Astrocyte of the hippocampus (primary cell): ENCODE data around the gene SCN1B.
"Not testable (repeated sequence)": the region's sequence is repeated elsewhere in the genome, so short reads cannot be mapped to it uniquely, and the experiment has no call there.

Experiments used
- DNase-seq: peaks from one replicate; pipeline ENCODE4 v3.0.0; 2011; ENCODE audit warnings: low read depth, low spot score

Gene SCN1B

GRCh38 chr19:35030257-35031071 lies at the start of gene SCN1B:
Gene SCN1B (plus strand): TSS chr19:35030470. CDS start chr19:35030821, 351 bp downstream.
- peak; percentile 93 for DNase-seq

- DNase-seq: no peak
Measured at GRCh38 chr19:34982275-34982674, 48.0 kb upstream of the SCN1B start.

DNA sequence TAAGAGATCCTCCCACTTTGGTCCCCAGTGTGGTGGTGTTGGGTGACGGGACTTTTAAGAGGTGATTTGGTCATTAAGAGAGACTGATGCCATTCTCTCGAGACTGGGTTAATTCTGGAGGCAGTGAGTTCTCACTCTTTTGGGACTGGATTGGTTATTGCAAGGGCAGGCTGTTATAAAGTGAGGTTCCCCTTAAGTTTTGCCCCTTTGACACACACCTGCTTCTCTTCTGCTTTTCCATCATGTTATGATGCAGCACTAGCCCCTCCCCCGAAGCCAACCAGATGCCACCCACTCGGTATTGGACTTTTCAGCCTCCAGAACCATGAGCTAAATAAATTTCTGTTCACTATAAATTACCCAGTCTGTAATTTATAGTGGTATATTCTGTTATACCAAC lies 46.5 kb upstream of the SCN1B start:
- DNase-seq: no peak

- DNase-seq: no peak
Measured at GRCh38 chr19:34984287-34984686, 46.0 kb upstream of the SCN1B start.

- no peak for DNase-seq
Measured at GRCh38 chr19:34985249-34986022, 44.8 kb upstream of the SCN1B start.

GRCh38 chr19:34988119-34988518 lies 42.2 kb upstream of the SCN1B start:
- no peak for DNase-seq

DNA sequence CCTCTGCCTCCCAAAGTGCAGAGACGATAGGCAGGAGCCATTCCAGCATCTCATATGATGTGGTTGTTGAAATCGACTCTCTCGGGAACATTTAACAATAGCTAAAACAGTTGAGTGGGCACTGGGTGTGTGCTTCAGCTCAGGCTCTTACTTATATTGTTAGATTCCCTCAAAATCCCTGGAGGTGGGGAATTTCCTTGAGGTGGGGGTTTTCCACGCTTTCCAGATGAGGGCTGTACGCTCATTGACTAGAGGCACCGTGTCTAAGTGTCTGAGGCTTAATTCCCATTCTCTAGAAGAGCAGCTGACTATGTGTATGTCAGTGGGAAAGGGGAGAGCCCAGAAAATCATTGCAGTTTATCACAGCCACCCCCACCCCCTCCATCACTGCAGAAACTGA lies 41.0 kb upstream of the SCN1B start:
- no peak for DNase-seq

GRCh38 chr19:34990578-34991192 lies 39.6 kb upstream of the SCN1B start:
- DNase-seq: no peak

GRCh38 chr19:34991542-34992333 lies 38.5 kb upstream of the SCN1B start:
- no peak for DNase-seq

DNA sequence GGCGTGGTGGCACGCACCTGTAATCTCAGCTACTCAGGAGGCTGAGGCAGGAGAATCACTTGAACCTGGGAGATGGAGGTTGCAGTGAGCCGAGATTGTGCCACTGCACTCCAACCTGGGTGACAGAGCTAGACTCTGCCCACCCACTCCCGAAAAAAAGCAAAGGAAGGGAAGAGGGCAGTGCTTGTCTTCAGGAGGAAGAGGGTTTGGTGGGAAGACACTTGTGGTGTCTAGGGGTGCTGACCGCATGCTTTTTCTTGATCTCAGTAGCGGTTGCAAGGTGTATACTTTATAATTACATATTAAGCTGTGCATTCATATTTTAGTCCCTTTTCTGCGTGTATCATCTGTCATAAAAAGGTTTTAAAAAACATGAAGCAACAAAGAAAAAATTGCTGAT lies 37.7 kb upstream of the SCN1B start:
- not testable (repeated sequence) for DNase-seq

DNA sequence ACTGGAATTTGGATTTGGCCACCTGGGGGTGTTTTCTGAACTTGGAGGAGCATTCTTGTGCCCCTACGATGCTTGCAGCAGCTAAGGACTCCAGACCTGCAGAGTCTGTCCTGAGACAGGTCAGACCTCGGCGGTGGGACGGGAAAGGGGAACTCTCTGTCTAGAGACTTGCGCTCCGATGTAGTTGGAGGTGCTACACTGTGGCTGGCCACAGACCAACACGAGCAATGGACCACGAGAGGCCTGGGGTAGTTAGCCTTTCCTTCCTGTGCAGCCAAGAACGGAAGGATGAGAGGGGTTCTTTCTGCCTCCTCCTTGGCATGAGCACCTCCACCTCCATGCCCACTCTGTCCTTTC lies 36.0 kb upstream of the SCN1B start:
- no peak for DNase-seq

DNA sequence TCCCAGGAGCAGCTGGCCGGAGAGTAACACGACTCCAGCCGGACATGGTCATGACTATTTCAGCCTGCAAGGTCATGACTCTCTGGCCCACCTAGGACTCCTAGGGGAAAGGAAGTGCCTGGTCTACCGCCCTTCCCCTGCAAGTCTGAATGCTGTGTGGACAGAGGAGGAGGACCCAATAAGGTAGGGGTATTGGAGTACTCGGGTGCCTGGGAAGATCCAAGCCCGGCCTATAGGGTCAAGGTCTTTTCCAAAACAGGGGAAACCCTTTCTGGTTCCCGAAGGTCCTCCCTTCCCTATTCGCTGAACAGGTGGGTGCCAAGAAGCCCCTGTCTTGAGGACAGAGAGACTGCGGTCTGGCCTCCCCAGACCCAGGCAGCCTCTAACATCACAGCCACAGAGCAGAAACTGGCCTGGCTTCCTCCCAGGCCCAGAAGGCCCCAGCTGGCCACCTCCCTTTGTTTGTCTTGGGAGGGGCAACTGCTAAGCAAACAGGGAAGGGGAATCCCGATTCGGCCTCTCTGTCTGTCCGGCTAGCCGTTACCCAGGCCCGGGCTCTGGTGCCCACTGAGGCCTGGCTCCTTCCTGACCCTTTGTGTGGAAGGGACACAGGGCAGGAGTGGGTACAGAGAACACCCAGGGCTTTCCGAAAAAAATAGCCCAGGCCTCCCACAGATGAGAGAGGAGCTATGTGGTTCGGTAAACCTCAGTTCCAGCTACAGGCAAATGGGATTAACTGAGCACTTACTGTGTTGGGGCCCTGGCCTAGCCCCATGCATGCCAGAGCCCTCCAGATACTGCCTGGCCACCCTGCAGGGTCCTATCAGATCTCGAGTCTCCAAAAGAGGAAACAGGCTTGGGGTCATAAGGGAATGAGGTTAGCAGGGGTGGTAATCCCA lies 35.4 kb upstream of the SCN1B start:
- no peak for DNase-seq

- no peak for DNase-seq
Measured at GRCh38 chr19:34995551-34995950, 34.7 kb upstream of the SCN1B start.

GRCh38 chr19:34997071-34997617 lies 33.1 kb upstream of the SCN1B start:
- DNase-seq: no peak

- DNase-seq: not testable (repeated sequence)
Measured at GRCh38 chr19:34998224-34998623, 32.0 kb upstream of the SCN1B start.

DNA sequence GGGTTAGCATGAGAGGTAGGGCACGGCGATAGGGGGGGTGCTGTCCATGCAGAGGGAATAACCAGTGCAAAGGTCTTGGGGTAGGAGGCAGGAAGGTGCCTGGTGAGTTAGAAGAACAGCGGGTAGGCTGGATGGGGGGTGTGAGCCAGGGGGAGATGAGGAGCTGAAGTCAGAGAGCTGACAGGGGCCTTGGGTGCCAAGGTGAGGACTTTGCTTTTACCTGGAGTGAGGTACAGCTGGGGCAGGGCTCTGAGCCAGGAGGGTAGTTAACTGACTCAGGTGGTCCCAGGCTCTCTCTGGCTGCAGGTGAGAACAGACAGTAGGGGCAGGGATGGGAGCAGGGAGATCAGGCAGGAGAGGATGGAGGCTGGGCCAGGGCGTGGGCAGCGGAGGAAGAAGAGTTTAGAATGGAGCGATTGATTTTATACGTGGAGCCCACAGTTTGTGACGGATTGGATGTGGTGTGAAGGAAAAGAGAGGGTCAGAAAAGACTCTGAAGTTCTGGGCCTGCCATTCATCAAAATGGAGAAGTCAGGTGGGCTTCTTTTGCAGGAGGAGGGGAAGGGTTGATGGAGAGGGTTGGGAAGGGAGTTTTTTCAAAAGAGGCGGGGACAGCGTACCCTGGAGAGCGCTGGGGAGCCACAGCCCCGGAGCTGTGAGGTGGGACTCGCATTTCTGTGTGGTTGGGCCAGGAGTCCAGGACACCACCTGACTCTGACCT lies 31.3 kb upstream of the SCN1B start:
- no peak for DNase-seq

GRCh38 chr19:34999498-35000337 lies 30.6 kb upstream of the SCN1B start, which contains the start of gene GRAMD1A:
Gene GRAMD1A (plus strand): TSS chr19:35000323. CDS start chr19:35000479, 156 bp downstream.
- peak; percentile 95 for DNase-seq

GRCh38 chr19:35000338-35000646 lies 30.0 kb upstream of the SCN1B start:
- DNase-seq: no peak
